Endothelial cell of hepatic sinusoid (primary cell): ENCODE measurements around the gene STAMBPL1.
"Not testable (repeated sequence)": the region's sequence is repeated elsewhere in the genome, so short reads cannot be mapped to it uniquely, and the experiment has no call there.

Experiments used
- in situ Hi-C: cut with HindIII; loops from 2 replicates; pipeline ENCODE4 v1.10.0; 2017; ENCODE audit warnings: low sequenced_read_pairs

STAMBPL1 gene

GRCh38 chr10:88879534-88880281 is at the start of gene STAMBPL1:
Gene STAMBPL1, plus strand, starts transcription at chr10:88880245. Its CDS starts 21,464 bp downstream, at chr10:88901709.
- in situ Hi-C loops = no loop called here

GRCh38 chr10:88830643-88831268 is 49.3 kb upstream of the STAMBPL1 start:
- in situ Hi-C loops = no loop called here

- in situ Hi-C loops = no loop called here
Measured at GRCh38 chr10:88831709-88832108, 48.3 kb upstream of the STAMBPL1 start.

GRCh38 chr10:88832376-88832775 is 47.7 kb upstream of the STAMBPL1 start:
- in situ Hi-C loops = no loop called here

GRCh38 chr10:88833156-88833555 is 46.9 kb upstream of the STAMBPL1 start:
- in situ Hi-C loops = no loop called here

GRCh38 chr10:88833723-88834122 is 46.3 kb upstream of the STAMBPL1 start:
- in situ Hi-C loops = no loop called here

- in situ Hi-C loops = no loop called here
Measured at GRCh38 chr10:88835096-88835909, 44.7 kb upstream of the STAMBPL1 start.

GRCh38 chr10:88835910-88836221 is 44.2 kb upstream of the STAMBPL1 start:
- in situ Hi-C loops = no loop called here

GRCh38 chr10:88837632-88838031 is 42.4 kb upstream of the STAMBPL1 start:
- in situ Hi-C loops = not testable (repeated sequence)

GRCh38 chr10:88838766-88839350 is 41.2 kb upstream of the STAMBPL1 start:
- in situ Hi-C loops = no loop called here

GRCh38 chr10:88840104-88840503 is 39.9 kb upstream of the STAMBPL1 start:
- in situ Hi-C loops = loop anchor here (5.0 to 10.0 kb wide), 2 partner anchors 97 to 365 kb away; partner anchors contain the start of gene CH25H

GRCh38 chr10:88840881-88841280 is 39.2 kb upstream of the STAMBPL1 start:
- in situ Hi-C loops = loop anchor here (5.0 to 10.0 kb wide), 2 partner anchors 96 to 364 kb away; partner anchors contain the start of gene CH25H

GRCh38 chr10:88841316-88842111 is 38.5 kb upstream of the STAMBPL1 start:
- in situ Hi-C loops = loop anchor here (5.0 to 10.0 kb wide), 2 partner anchors 96 to 363 kb away; partner anchors contain the start of gene CH25H

GRCh38 chr10:88843171-88843570 is 36.9 kb upstream of the STAMBPL1 start:
- in situ Hi-C loops = loop anchor here (5.0 to 10.0 kb wide), 2 partner anchors 94 to 362 kb away; partner anchors contain the start of gene CH25H

- in situ Hi-C loops = loop anchor here (10.0 kb wide), 1 partner anchor 356 kb away; the partner anchor contains the start of gene CH25H
Measured at GRCh38 chr10:88848499-88848898, 31.5 kb upstream of the STAMBPL1 start.

GRCh38 chr10:88849234-88849633 is 30.8 kb upstream of the STAMBPL1 start:
- in situ Hi-C loops = loop anchor here (10.0 kb wide), 1 partner anchor 356 kb away; the partner anchor contains the start of gene CH25H

GRCh38 chr10:88850712-88851111 is 29.3 kb upstream of the STAMBPL1 start:
- in situ Hi-C loops = no loop called here

GRCh38 chr10:88851706-88852105 is 28.3 kb upstream of the STAMBPL1 start, which contains the start of gene ANKRD22:
Gene ANKRD22, minus strand, starts transcription at chr10:88851844. Its CDS starts 237 bp downstream, at chr10:88851607.
- in situ Hi-C loops = no loop called here

- in situ Hi-C loops = no loop called here
Measured at GRCh38 chr10:88852327-88852726, 27.7 kb upstream of the STAMBPL1 start.
